GM18907 (cell line): Measurements from ENCODE around the gene FGD5.
A peak's percentile ranks its signal among the peaks of the same experiment; 100 is the strongest.
"Not testable (repeated sequence)": the region's sequence is repeated elsewhere in the genome, so short reads cannot be mapped to it uniquely, and the experiment has no call there.

Source experiments
- ATAC-seq: cut with Tn5 transposase; IDR thresholded peaks from one replicate; pipeline ENCODE4 v1.9.1; 2021; ENCODE audit warnings: mild to moderate bottlenecking, moderate library complexity; ENCODE audit not compliant: unreplicated experiment

Gene FGD5

DNA sequence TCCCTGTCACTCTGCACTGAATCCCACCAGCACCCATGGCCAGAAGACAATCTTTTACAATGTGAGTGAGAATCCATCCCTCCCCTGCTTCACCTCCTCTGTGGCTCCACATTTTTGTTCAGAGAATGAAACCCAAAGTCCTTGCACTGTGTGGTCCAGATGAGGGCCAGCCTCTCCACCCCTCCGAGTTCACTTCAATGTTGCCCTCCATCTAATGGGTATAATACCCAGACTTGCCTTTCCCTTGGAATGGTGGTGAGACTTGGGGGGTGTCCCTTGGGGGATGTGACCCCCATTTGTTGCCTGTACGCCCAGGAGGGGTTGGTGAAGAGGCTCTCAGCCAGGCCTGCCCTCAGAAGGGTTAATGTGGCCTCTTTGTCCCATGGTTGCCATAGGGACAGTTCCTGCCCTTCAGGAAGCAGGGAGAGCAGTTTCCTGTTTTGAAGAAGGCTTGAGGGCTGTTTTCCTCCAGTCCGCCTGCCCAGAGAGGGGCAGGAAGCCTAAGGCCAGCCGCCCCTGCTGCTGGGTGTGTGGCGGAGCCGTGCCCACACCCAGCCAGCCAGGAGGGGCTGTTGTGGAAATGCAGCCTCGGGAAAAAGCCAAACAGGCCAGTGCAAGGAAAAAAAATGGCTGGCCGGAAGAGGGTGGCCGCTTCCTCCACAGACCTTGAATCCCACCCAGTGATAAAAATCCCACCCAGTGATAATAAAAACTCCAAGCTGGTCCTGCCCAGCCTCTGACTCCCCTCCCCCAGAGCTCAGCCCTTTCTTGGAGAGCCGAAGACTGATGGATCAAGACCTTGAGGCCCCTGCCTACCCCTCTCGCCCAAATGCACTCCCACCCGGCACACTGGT is 14.6 kb upstream of the FGD5 start:
- ATAC-seq: no peak

DNA sequence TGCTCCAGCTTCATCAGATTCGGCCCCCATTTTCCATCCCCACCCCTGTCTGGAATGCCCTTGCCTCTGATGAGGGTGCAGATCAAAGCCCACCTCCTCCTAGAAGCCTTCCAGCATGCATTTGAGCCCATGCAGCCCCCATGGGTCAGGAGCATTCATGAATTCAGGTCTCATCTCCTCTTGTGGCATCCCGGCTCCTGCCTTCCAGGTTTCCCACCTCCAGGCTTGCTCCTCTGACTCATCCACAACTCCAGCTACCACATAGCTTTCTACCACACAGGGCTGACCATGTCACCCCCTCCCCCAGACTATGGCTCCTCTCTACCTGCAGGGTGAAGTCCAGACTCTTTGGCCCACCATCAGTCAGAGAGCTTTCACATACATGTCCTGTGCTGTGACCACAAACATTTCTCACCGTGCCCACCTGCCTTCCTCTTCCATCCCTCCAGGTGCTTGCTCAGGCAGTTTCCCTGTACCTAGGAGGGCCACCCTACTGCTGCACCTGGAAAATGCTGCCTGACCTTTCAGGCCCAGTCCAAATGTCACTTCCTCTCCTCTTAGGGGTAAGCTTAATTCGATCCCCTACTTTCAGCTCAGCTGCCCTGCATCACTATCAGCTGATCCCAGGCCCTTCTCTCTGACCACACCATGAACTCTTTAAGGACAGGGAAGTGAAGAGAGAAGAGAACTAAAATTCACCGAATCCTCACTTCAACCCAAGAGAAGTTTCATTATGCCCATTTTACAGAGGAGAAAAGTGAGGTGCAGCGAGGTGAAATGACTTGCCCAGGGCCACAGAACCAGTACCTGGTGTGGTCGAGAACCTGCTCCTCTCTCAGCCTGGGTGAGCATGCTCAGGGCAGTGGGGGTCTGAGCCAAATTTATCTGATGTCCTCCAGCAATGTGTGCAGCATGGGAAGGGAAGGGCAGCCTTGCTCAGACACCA is 13.7 kb upstream of the FGD5 start:
- ATAC-seq: no peak

DNA sequence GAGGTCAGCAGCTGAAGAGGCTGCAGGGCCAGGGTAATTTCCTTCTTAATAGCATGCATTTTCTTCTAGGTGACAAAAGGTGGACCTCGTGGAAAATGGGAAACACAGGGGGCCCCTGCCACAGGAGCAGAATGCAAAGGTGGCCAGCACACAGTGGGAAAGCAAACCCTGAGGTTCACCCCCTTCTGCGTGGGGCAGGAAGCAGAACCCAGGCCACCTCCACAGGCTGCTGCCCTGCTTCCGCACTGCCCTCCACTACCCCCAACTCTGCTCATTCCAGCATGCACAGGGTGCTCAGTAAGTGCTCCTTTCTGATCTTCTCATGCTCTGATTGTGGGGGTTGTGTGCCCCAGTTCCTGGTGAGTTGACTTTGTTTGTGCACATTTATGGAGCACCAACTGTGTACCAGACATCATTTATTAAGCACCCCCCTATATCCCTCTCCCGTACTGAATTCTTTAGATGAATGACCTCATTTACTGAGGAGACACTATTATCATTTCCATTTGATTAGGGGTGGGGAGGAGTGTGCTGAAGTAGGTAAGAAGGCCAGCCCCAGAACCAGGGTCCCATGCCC is 12.7 kb upstream of the FGD5 start:
- ATAC-seq: no peak

DNA sequence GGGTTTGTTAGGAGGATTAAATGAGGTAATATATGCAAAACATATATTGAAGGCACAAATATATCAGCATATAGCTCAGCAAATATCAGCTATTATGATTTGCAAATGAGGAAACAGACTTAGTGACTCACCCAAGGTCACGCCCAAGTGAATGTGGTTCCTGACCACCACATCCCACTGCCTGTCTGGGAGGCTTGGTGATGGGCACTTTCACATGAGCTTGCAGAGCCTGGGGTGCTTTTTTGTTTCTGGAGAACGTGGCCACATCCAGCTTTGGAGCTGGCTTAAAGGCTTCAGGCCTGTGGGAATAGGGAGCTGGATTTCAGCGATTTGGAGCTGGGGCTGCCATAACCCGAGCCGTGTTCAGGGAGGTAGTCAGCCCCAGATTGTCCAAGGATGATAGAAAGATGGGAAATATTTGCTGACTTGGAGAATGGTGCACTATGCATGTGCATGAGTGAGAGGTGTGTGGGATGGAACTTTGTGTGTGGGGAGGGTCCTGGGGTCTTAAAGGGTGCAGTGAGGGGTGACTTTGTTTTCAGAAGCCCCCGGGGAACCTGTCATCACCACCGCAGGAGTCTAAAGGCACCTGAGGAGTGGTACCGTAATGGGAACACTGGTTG is 12.0 kb upstream of the FGD5 start:
- peak; percentile 52 for ATAC-seq

DNA sequence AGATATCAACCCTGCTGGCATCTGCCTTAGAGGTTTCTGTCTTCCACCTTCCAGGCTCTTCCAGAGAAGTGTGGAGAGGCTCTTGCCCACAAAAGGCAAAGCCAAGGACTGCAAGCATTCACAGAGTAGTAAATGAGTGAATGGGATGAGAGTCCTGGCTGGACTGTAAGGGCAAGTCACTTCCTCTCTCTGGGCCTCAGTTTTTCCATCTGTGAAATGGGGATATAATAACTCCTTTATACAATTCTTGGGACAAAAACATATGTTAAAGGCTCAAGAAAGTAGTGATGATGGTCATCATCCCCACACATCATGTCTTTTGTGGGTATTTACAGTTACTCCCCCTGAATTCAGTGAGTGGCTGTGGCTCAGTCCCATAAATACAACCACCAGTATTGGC is 10.7 kb upstream of the FGD5 start:
- ATAC-seq: no peak

DNA sequence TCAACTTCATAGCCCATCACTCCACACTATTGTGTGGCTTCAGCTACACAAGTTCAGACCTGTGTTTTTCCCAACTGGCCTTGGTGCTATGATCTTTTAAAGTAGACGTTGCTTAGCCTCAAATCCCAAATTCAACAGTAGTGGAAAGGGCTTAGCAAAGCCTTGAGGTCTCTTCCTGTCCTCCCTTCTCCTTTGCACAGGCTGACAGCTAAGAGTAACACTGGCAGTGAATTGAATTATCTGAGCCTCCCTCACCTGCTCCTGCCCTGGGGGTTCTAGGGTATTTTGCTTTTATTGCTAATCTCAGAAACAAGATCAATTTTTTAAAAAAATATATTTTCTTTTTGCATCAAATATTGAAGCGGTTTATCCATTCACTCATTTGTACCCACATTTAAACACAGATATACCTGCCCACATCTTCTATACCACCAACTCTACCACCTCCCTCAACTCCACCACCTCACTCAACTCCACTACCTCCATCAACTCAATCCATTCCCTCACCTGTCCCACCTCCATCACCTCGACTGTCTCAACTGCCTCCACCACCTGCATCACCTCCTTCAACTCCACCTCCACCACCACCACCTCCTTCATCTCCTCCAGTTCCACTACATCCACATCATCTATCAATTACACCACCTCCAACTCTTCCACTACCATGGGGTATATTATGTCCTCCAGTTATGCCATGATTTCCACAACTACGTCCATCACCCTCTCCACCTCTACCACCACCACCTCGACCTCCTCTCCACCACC is 10.1 kb upstream of the FGD5 start:
- ATAC-seq: no peak

DNA sequence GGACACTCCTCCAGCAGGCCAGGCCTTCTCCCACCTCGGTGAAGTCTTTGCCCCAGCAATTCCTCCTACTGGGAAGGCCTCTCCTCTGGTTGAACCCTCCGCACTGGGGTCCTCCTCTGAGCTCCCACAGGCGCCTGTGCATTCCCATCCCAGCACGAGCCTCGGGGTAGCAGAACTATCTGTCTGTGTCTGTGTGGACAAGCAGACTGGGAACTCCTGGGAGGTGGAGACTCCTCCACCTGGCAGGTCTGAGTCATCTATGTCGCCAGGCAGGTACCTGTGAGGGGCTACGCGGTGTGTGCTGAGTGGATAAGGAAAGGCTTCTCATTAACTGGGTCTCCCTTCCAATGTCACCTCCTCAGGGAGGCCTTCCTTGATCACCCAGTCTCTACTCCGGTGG is 9.2 kb upstream of the FGD5 start:
- ATAC-seq: not testable (repeated sequence)

DNA sequence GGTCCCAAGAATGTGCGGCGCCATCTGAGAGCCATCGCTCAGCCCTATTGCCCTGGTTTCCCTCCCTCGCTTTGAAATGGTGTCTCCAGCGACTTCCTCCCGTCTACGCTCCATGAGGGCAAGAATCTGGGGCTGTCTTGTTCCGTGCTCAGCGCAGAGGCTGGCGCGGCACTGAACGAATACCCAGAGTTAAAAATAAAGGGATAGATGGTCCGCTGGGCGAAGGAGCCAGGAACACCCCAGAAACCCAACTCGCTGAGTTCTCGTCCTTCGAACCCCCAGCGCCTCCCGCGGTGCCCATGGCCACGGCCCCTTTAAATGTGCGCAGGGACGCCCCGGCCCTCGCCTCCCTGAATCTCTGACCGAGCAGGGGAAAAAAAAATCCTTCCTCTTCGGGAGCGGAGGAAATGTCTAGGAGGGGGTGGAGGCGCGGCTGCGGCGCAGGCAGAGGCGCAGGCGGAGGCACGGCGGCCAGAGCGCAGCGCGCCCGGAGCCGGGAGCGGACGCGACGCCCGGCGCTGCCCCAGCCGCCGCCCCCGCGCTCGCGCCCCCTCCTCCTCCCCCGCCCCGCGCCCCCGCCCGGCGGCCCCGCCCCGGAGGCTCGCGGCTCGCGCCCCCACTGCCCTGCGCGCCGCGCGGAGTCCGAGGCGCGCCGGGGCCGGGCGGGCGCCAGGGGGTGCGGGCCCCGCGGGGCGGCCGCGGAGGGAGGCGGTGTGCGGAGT is 8.5 kb upstream of the FGD5 start:
- no peak for ATAC-seq

DNA sequence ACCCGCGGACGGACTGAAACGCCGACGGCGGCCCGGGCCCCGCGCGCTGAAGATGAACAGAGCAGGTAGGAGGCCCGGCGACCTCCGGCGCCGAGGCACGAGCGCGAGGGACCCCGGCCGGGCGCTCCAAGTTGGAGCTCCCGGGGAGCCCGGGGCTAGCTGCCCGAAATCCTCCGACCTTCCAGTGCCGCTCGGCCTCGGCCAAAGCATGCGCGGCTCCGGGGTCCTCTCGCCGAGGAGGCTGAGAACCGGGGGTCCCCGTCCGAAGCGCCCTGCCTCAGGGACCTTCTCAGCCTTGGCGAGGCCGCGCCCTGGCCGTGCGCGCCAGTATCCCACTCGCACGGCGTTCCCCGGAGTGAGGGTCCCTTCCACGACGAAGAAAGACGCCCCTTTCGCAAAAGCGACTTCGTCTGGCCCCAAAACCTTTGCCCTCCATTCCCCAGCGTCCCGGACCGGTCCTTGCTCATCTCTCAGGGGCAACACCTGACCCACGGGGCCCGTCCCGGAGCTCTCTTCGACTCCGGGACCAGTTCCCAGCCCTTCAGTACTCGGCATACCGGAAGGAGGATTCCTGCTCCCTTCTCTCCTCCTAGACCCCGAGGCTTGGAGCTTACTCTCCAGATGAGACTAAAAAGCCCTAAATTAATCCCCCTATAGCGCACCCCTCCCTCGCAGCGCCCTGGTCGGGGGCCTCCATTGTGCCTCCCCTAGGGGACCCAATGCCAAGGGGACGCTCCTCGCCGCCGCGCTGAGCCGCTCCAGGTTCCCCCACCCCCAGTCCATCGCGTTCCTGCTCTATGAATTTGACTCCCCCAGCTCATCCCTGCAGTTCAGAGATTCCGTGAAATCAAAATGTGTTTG is 7.7 kb upstream of the FGD5 start:
- no peak for ATAC-seq

DNA sequence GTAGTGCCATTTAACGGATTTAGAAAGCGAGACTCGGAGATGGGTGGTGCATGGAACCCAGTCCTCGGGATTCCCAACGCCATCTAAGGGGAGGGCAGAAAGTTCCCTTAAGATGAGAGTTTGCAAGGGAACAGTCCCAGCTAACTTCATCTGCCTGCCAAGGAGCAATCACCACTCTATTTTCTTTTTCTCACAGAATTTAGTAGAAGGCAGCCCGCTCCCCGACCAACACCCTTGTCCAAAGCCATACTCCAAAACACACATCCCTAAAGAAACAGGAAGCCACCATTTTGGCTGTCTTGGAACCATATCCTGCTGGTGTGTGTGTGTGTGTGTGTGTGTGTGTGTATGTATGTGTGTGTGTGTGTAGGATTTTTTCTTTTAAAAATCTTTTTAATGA is 7.1 kb upstream of the FGD5 start:
- no peak for ATAC-seq

DNA sequence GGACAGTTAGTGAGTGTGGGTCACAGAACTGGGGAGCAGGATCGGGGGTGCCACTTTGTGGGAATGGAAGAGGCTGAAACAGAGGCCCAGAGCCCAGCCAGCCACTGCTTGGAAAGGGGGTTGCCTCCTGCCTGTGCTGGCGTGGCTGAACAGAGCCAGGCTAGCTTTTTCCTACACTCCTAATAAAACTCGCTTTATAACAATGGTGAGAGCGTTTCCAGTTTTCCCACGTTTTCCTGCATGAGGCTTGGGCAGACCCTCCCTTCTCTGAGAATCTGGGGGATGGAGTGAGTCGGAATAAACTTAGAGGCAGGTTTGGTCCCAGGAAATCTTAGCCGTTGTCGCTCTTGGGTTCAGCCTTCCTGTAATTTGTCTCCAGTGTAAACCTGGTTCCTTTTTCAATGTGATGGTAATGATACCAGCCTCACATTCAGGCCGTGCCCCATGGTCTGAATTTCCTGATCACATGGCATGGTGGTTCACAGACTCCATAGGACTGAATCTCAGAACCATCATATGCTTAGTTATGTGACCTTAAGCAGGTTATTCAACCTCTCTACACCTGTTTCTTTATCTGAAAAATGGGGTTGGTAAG is 6.5 kb upstream of the FGD5 start:
- no peak for ATAC-seq

DNA sequence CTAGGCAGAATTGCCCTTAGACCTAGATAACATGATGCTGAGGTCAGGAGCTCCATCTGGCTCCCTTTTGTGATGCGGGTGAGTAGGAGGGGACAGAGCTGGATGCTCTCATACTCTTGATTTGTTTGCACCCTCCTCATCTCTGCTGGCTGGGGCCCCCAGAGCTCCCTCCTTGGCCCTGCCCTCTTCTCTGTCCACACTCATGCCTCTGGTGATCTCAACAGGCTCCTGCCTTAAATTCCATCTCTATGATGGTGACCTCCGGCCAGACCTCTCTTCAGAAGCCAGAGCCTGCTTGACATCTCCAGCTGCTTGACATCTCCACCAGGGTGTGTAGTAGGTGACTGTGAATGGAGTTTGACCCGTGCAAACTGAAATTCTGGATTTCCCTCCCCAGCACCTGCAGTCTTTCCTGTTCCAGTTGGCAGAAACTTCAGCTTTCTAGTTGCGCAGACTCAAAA is 4.3 kb upstream of the FGD5 start:
- ATAC-seq: no peak

DNA sequence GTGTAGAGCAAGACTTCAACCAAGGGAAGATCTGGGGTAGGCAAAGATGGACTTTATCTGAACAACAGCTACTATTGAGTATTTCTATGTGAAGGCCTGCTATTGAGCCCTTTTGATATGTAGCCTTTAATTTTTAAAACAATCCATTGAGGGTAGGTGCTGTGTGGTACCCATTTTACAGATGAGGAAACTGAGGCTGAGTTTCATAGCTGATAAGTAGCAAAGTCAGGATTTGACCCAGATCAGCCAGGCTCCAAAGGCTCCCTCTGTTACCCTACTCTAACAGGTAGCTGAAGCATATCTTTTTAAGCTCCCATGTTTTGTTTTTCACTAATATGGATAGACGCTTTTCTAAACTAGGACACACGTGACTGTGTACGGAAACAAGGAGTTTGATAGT is 2.4 kb upstream of the FGD5 start:
- no peak for ATAC-seq

DNA sequence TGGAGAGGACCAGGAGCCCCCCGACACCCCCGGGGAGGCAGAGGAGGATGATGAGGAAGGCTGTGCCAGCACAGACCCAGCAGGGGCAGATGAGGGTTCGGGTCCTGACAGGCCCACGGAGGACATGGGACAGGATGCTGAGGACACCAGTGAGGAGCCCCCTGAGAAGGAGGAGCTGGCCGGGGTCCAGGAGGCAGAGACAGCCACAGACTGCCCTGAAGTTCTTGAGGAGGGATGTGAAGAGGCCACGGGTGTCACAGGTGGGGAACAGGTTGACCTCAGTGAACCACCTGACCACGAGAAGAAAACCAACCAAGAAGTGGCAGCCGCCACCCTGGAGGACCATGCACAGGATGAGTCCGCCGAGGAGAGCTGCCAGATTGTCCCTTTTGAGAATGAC is 909 bp downstream of the FGD5 start:
- ATAC-seq: no peak

DNA sequence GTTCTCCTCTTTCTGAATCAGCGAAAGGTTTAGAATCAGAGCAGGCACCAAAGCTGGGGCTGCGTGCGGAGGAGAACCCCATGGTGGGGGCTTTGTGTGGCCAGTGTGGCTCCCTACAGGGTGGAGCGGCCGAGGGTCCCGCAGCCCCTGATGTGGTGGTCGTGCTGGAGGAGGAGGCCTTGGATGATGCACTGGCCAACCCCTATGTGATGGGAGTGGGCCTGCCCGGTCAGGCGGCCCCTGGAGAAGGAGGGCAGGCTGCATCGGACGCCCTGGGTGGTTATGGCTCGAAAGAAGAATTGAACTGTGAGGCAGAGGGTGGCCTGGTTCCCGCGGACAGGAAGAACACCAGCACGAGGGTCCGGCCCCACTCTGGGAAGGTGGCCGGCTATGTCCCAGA is 1.4 kb downstream of the FGD5 start:
- no peak for ATAC-seq

DNA sequence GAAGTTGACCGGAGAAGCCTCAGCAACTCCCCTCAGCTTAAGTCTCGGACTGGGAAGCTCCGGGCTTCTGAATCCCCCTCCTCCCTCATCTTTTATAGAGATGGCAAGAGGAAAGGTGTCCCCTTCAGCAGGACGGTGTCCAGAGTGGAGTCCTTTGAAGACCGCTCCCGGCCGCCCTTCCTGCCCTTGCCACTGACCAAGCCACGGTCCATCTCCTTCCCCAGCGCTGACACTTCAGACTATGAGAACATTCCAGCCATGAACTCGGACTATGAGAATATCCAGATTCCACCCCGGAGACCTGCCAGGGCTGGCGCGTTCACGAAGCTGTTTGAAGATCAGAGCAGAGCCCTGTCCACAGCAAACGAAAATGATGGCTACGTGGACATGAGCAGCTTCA is 2.4 kb downstream of the FGD5 start:
- ATAC-seq: no peak

DNA sequence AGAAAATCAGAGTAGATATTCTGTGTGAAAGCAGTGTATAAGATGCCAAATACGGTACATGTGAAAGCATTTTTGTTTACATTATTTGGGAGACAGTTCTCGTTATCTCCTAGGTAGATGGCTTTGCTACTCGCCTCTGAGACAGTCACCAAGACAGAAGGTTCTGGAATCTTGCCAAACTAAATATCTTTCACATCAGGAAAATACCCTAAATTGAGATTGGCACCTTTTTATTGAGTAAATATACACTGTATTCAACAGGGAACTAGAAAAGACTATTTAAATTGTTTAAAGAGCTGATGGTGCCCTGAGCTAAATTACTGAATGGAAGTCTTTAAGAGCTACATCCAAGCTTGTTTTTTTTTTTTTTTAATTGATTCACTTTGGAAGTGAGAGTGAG is 3.4 kb downstream of the FGD5 start:
- ATAC-seq: no peak

DNA sequence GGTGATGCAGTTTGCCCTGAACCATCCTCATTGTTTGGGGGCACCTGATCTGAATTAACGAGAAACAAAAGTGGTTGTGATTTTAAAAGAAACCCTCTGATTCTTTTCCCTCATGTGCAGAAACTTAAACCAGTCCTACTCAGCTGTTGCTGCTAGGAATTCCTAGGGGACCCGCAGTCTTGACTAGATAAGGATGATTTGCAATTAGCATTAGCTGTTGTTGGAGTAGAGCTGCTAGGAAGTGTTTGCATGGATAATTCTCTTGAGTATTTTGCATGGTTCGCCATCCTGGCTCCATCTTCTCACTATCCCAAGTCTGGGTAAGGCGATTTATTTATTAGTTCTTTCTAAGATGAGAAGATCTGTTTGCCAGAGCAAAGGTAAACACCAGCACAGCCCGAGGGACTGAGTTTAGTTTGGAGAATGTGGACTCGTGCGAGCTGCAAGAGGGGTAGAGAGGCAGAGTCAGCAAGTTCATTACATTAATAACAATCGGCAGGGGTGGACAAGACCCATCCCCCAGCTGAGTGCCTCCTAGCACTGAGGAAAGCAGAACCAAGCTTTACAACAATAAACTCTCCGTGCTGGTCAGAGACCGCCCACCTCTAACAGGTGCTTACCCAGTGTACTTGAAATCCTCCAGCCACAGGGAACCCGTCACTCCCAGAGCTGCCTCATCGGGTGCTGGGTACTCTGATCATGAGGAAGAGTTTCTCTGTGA is 4.1 kb downstream of the FGD5 start:
- ATAC-seq: no peak
